Peyer's patch (tissue), 4 donors: ENCODE measurements around the gene CDH4. TPM values are rescaled to one million over a fixed set of nuclear protein-coding genes. Genes with fewer than 3 reads are reported as not detected.

ENCODE experiments used
- DNase-seq, 3 donors: peaks; one replicate each; pipeline ENCODE4 v3.0.0-alpha.2; 2017 to 2019
- H3K27ac ChIP-seq, 4 donors: fragments of 200-600 bp; sonication (generic); one replicate each; pipeline ENCODE4 v1.5.1; 2016 to 2019
- H3K27me3 ChIP-seq, 2 donors: fragments of 200-600 bp; sonication (generic); one replicate each; pipeline ENCODE4 v1.5.1; 2019
- H3K36me3 ChIP-seq, 3 donors: fragments of 200-600 bp; sonication (generic); one replicate each; pipeline ENCODE4 v1.5.1; 2016 to 2019
- H3K4me1 ChIP-seq, 4 donors: fragments of 200-600 bp; sonication (generic); one replicate each; pipeline ENCODE4 v1.5.1; 2016 to 2019
- H3K4me3 ChIP-seq, 4 donors: fragments of 200-600 bp; sonication (generic); 1 replicate in 3 of 4; 2 replicates in 1 of 4; pipeline ENCODE4 v1.5.1; 2016 to 2019; ENCODE audit warnings: mild to moderate bottlenecking in 1 of 4
- H3K9me3 ChIP-seq, 4 donors: fragments of 200-600 bp; sonication (generic); one replicate each; pipeline ENCODE4 v1.5.1; 2016 to 2019; ENCODE audit warnings: mild to moderate bottlenecking in 1 of 4
- POLR2A ChIP-seq, 2 donors: fragments of 450-650 bp; IDR thresholded peaks; one replicate each; pipeline ENCODE4 v1.5.1; 2017; ENCODE audit warnings: antibody characterized with exemption in 2 of 2, mild to moderate bottlenecking in 2 of 2, moderate library complexity in 2 of 2
- total RNA-seq, 4 donors: library from RNA; depleted of rRNA; stranded (reverse); fragments of >200 nt; gene quantifications; one replicate each; pipeline ENCODE4 v1.1.0, GENCODE V29; 2016
- TF ChIP-seq, protein P1 (sequence below), 6 experiments: fragments of 450-650 bp in 4 of 6; fragments of 200-600 bp in 2 of 6; sonication (generic) in 1 of 6; IDR thresholded peaks; one replicate each; pipeline ENCODE4 v1.5.1; 2017 to 2019; ENCODE audit warnings: antibody characterized with exemption in 6 of 6, mild to moderate bottlenecking in 3 of 6, moderate library complexity in 1 of 6

The CDH4 gene
- under 1 TPM in 1 of 4 donors, not detected in 3; 0.27 TPM for total RNA-seq

DNA sequence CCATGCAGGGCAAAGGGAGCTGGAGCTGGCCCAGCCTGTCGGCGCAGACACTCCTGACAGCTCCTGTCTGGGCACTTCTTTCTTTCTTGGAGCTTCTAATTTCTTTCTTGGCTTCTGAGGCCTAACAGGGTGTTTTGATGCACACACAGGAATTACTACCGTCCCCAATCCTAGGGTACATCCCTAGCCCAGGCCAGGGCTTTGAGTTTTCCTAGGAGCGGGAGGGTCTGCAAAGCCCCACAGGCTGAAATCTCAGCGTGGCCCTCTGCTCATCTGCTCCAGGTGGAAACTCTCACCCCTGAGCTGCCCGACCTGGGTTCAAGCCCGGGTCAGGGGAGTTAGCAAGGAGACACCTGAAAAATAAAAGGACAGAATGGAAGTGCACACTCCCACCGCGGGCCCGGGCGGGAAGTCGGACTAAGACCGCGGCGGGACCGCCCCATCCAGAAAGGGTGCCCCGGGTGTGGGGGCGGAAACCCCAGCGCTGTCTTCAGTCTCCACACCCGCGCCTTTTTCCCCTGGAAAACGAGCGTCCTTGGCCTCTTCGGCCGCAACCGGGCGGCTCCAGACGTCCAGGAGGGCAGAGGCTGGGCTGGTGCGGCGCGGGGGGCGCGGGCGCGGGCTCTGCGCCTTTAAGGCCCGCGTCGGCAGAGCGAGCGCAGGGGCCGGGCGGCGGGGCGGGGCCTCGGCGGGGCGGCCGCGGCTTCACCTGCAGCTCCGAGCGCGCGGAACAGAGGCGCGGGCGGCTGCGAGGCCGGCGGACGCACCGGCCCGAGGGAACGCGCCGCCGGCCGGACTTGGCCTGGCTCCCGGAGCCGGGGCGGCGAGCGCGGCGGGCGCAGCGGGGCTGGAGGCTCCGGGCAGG, at the start of gene CDH4:
Gene CDH4, plus strand, starts transcription at position 733 of the 865 bp plus-strand sequence.
- H3K9me3 ChIP-seq = no peaks in the 10 kb centered on the region
- H3K27ac ChIP-seq = no peak within 1 kb of the TSS
- H3K4me3 ChIP-seq = peak within 1 kb of the TSS in 2 of 4 donors; percentile 31 to 44
- H3K36me3 ChIP-seq = no peaks in the 10 kb centered on the region
- H3K4me1 ChIP-seq = peaks cover 0 to 18% (median 0%) of the 10 kb centered on the region in 4 donors
- H3K27me3 ChIP-seq = peaks cover 0 to 25% of the 10 kb centered on the region in 2 donors
- TF ChIP-seq POLR2A (IDR thresholded peaks at IDR 0.05) = no peak
- TF ChIP-seq, protein P1, sequence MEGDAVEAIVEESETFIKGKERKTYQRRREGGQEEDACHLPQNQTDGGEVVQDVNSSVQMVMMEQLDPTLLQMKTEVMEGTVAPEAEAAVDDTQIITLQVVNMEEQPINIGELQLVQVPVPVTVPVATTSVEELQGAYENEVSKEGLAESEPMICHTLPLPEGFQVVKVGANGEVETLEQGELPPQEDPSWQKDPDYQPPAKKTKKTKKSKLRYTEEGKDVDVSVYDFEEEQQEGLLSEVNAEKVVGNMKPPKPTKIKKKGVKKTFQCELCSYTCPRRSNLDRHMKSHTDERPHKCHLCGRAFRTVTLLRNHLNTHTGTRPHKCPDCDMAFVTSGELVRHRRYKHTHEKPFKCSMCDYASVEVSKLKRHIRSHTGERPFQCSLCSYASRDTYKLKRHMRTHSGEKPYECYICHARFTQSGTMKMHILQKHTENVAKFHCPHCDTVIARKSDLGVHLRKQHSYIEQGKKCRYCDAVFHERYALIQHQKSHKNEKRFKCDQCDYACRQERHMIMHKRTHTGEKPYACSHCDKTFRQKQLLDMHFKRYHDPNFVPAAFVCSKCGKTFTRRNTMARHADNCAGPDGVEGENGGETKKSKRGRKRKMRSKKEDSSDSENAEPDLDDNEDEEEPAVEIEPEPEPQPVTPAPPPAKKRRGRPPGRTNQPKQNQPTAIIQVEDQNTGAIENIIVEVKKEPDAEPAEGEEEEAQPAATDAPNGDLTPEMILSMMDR (IDR thresholded peaks at IDR 0.05) = no peak
- DNase-seq = peak in 1 of 3 donors; percentile 33

- Histone ChIP-seq H3K36me3 (no peaks in the 10 kb centered on the region), H3K4me1 (no peaks in the 10 kb centered on the region), H3K9me3 (no peaks in the 10 kb centered on the region), H3K27me3 (no peaks in the 10 kb centered on the region), H3K4me3 (no peak overlapping the region), H3K27ac (no peak overlapping the region)
- no peak for DNase-seq
- no peak for TF ChIP-seq POLR2A (IDR thresholded peaks at IDR 0.05)
- TF ChIP-seq, protein P1 (IDR thresholded peaks at IDR 0.05) = no peak
These were observed 48.7 kb upstream of the CDH4 start for GRCh38 chr20:61203320-61203719.

- Histone ChIP-seq H3K27ac (no peak overlapping the region), H3K9me3 (no peaks in the 10 kb centered on the region), H3K4me1 (no peaks in the 10 kb centered on the region), H3K4me3 (no peak overlapping the region), H3K36me3 (no peaks in the 10 kb centered on the region), H3K27me3 (no peaks in the 10 kb centered on the region)
- no peak for TF ChIP-seq POLR2A (IDR thresholded peaks at IDR 0.05)
- TF ChIP-seq, protein P1 (IDR thresholded peaks at IDR 0.05) = no peak
- no peak for DNase-seq
These were observed 47.9 kb upstream of the CDH4 start for GRCh38 chr20:61204206-61204605.

- Histone ChIP-seq H3K9me3 (no peaks in the 10 kb centered on the region), H3K27me3 (no peaks in the 10 kb centered on the region), H3K27ac (no peak overlapping the region), H3K4me3 (no peak overlapping the region), H3K36me3 (no peaks in the 10 kb centered on the region), H3K4me1 (no peaks in the 10 kb centered on the region)
- no peak for DNase-seq
- no peak for TF ChIP-seq POLR2A (IDR thresholded peaks at IDR 0.05)
- TF ChIP-seq, protein P1 (IDR thresholded peaks at IDR 0.05) = no peak
These were observed 46.3 kb upstream of the CDH4 start for GRCh38 chr20:61205769-61206168.

DNA sequence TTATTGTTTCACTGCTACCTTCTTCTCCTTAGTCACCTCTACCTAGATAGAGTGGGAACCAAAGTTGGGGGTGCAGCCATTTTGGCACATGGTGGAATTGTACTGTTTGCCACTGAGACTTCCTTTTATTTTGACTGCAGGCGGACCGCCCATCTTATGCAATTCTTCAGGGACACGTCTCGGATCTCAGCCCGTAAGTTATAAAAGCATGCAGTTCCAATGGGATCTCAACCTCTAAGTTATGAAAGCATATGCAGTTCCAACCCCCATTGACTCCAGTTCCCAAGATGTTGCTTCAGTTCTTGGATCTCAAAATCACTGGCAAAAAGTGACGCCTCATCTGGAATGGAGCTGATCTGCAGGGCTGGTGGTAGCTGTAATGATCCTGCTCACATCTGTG, 41.2 kb upstream of the CDH4 start:
- Histone ChIP-seq H3K9me3 (no peaks in the 10 kb centered on the region), H3K4me1 (no peaks in the 10 kb centered on the region), H3K36me3 (no peaks in the 10 kb centered on the region), H3K4me3 (no peak overlapping the region), H3K27ac (no peak overlapping the region), H3K27me3 (no peaks in the 10 kb centered on the region)
- TF ChIP-seq, protein P1 (IDR thresholded peaks at IDR 0.05) = no peak
- TF ChIP-seq POLR2A (IDR thresholded peaks at IDR 0.05) = no peak
- no peak for DNase-seq
